GM18498 (cell line): ENCODE measurements around the gene FZD8.
"Not testable (repeated sequence)": the region's sequence is repeated elsewhere in the genome, so short reads cannot be mapped to it uniquely, and the experiment has no call there.

Experiments
- ATAC-seq: cut with Tn5 transposase; IDR thresholded peaks from one replicate; pipeline ENCODE4 v1.9.1; 2021; ENCODE audit warnings: mild to moderate bottlenecking, moderate library complexity; ENCODE audit not compliant: unreplicated experiment

Gene FZD8, protein sequence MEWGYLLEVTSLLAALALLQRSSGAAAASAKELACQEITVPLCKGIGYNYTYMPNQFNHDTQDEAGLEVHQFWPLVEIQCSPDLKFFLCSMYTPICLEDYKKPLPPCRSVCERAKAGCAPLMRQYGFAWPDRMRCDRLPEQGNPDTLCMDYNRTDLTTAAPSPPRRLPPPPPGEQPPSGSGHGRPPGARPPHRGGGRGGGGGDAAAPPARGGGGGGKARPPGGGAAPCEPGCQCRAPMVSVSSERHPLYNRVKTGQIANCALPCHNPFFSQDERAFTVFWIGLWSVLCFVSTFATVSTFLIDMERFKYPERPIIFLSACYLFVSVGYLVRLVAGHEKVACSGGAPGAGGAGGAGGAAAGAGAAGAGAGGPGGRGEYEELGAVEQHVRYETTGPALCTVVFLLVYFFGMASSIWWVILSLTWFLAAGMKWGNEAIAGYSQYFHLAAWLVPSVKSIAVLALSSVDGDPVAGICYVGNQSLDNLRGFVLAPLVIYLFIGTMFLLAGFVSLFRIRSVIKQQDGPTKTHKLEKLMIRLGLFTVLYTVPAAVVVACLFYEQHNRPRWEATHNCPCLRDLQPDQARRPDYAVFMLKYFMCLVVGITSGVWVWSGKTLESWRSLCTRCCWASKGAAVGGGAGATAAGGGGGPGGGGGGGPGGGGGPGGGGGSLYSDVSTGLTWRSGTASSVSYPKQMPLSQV

DNA sequence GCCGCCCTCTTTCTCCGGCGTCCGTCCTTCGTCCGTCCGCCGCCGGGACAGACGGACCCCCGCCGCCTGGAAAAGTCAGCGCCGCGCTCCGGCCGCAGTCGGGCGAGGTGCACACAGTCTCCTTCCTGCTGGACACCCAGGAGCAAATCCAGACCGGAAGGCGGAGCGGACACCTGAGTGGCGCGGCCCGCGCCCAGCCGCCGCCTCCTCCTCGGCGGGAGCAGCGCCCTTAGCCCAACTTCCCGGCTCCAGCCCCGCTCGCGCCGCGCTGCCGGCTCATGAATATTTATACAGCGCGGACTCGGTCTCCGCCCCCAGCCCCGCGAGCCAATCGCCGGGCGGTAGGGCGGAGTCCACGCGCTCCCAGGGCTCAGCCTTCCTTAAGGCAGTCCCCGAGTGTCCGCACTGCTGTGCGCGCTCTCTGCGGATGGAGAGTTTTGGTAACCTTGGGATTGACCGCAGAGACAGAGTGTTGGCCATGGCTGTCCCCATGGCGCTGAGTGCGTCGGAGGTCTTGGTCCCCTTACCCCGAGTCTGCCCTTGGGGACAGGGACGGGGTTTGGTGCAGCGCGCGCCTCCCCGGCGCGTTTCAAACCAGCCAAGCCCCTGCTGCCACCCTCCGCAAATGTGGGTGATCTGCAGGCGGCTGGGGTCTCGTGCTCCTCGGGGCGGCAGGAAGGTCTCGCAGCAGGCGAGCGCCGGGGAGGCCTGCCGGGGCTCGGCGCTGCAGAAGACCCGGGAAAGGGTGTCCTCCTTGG, at the start of gene FZD8:
Gene FZD8 (minus strand): TSS at position 262 of the 758 bp plus-strand sequence. CDS start 867 bp downstream, outside the sequence.
- ATAC-seq = peak; percentile 93

DNA sequence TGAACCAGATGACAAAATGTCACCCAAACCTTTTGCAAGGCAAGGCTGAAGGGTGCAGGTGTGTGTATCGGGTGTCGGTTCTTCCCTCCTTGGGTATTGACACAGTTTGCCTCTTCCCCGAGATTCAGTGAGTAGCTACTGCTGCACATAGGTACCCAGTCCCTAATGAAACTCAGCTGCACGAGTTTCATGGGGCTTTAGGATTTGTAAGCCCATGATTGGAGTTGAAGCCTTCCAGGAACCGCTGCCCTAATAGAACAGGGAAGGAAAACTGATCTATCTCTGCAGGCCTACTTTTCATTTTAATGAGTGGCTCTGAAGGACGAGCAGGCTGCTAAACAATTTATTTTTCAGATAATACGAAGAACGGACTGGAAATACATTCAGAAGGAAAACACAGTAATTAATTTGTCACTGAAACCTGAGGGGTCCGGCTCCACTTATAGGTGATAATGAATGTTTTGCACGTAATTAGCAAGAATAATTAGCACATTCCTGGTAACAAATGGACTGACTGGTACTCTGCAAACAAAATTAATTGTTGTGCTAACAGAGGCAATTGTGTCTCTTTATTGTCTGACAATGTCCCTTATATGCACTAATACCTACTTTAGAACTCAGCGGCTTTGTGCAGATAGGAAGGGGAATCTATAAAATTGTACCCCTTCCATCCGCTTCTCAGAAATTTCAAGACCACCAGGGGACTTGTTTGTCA, 49.6 kb upstream of the FZD8 start:
- ATAC-seq = no peak

DNA sequence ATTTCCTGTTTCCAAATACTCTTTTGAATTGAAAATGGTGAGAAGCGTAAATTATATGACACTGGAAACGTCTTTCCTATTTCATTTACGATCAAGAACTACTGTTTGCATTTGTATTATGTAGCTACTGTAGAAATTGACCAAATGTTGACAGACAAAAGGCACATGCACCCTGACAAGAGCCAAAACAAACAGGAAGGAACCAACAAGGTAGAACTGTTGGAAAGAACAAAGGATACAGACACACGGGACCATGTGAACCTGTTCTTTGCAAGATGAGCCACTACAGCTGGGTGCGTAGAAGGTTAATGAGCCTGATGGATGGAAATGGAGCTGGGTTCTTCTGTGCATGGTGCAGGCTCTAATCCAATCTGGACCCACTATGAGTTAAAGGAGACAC, 48.4 kb upstream of the FZD8 start:
- ATAC-seq = no peak

DNA sequence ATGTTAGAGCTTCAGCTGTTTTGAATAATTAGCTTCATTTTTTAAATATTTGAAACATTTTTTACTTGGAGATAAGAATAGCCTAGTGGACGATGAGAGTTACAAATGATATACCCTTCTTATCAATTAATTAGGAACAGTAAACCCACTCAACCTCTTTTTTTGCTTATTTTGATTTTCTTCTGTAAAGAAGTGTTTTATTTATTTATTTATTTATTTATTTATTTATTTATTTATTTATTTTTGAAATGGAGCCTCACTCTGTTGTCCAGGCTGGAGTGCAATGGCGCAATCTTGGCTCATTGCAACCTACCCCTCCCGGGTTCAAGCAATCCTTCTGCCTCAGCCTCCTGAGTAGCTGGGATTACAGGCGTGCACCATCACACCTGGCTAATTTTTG, 43.8 kb upstream of the FZD8 start:
- ATAC-seq = not testable (repeated sequence)

DNA sequence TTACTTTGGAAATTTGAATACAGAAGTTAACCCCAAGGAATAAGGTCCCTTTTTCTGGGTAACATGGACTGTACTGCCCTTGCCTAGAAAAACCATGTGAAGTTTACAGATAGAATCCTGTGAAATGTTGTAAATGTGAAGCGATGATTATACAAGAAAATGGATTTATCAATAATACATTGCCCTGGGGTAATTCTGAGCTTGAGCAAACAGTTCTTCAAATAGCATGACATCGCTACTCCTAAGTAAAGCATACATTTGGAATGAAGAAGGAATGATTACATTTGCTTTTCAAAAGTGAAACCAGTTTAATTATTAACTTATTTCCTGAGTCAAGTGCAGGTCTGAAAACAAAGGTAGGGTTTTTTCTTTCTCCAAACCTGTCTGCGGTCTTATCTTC, 43.3 kb upstream of the FZD8 start:
- no peak for ATAC-seq

DNA sequence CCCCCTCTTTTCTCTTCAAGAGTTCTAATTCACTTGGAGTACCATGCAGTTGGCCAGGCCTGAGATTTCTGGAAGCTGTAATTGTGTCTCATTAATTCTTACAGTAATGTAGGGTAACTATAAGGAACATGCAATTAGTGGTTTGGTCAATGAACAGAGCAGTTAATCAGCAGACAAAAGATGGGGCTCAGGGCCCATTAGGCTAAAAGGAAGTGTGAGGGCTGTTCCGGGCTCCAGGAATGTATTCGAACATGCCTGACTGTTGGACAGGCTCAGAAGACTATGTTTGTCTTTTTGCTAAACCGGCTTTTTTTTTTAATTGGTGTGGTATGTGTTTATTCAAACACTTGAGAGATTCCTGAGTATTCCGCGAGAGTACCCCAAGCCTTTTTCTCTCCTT, 42.5 kb upstream of the FZD8 start:
- ATAC-seq = no peak

DNA sequence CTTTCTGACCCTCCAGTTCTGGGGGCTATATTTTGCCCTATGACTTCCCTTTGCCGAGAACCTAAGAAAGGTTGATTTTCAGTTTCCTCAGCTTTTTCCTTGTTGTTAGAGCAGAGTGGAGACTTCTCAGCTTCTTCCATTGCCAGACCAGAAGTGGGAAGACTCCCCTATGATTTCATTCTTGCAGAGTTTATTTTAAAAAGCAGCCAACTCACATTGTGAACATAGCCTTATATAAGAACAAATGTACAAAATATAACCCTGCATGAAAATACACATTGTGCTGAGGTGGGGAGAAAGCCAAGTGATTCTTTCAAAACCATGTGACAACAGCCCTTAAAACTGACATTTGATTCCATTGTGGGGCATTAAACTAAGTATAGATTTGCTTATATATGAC, 33.8 kb upstream of the FZD8 start:
- ATAC-seq = no peak

DNA sequence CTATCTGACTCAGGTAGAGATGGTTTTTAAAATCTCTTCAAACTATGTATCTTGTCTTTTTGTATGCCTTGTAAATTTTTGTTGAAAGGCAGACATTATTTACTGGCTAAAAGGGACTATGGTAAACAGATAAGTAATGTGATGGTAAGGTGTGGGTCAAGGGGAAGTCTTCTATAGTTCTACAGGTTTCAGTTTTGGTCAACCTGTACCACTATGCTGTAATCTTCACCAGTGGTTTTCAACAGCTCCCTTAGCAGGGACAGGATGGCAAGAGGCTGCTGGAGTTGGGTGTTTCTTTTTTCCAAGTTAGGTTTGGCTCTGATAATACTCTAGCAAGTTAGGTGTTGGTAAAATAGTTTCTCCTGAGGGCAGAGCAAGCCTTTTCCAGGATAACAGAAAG, 32.7 kb upstream of the FZD8 start:
- ATAC-seq = no peak

DNA sequence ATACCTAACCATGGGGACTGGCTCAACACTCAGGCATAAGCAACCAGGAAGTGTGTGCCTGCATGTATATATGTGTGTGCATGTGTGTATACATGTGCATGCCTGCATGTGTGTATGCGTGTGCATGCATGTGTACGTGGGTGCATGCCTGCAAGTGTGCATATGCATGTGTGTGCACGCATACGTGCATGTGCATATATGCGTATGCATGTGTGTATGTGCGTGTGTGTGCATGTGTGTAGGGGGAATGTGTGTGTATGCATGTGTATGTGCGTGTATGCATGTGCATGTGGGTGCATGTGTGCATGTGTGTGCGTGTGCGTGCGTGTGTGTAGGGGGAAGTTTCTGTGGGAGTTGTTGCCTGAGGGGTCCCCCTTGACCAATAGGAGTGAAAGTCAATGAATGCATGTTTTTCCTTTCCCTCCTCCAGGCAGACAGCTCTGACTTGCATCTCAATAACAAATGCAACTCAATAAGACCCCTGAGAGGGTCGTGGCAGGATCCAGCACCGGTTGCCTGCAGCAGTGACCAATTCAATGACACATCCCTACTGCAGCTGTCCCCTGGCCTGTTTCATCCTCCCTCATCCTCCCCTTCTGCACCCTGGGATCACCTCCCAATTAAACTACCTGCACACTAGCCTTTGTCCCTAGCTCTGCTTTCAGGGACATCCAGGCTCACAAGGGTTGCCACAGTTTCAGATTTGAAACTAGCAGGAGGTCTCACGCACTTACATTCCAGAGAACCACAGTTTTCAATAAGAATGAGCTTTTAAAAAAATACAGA, 27.0 kb upstream of the FZD8 start:
- no peak for ATAC-seq

DNA sequence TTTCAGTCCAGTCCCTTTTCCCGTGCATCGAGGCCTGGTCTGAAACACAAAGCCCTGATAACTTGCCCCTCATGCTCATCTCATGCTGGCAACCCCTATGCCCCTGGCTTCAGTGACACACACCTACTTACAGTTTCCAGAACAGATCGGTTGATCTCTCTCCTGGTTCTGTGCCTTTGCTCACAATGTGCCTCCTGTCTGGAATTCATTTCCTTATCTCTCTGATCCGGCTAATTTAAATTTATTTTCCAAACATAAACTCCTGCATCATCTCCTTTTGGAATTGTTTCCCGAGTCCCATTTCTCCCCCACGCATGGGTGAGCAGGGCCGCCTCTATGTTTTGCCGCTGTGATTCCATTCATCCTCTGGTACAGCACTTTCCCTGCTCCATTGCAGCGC, 25.9 kb upstream of the FZD8 start:
- no peak for ATAC-seq

DNA sequence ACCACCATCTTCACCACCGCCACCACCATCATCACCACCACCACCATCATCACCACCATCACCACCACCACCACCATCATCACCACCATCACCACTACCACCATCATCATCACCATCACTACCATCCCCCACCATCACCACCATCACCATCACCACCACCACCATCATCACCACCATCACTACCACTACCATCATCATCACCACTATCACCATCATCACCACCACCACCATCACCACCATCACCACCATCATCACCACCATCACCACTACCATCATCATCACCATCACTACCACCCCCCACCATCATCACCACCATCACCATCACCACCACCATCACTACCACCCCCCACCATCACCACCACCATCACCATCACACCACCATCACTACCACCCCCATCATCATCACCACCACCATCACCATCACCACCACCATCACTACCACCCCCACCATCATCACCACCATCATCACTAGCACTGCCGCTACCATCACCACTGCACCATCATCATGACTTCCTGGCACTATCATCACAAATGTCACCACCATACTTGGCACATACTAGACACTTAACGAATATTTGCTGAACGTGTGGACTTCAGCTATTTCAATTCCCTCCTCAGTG, 25.3 kb upstream of the FZD8 start:
- ATAC-seq = no peak

DNA sequence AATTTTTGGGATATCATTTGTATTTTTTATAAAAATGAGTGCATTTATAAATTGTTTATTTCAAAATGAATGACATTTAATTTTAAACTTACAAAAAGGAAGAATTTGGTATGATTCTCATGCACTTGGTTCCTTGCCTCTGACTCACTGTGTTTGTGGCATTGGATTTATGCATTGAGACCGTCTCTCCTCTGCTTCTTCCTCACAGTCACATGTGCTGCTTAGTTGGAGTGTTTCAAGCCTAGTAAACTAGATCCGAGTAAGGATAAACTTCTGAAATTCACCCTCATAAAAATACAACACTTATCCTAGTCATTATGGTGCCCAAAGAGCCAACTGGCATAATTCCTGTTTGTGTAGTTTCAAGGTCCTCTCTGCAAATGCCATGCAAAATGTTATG, 19.1 kb upstream of the FZD8 start:
- ATAC-seq = no peak

DNA sequence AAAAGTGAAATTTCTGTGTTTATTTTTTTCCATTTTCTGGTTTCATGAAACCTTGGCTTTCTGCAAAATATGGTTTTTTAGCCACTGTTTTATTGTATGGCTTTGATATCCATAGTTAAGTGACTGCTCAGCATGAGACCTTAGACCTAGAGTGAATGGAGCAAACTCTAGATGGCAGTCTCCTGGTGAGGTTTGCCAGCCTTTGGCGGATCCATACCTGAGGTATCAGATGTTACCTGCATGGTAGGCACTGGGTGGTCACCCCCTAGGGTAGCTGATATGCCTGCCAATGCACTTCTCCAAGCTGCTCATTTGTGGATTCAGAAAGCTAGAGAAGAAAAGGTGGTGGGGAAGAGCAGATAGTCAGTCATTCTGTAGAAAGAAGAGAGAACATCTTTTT, 17.4 kb upstream of the FZD8 start:
- ATAC-seq = no peak

DNA sequence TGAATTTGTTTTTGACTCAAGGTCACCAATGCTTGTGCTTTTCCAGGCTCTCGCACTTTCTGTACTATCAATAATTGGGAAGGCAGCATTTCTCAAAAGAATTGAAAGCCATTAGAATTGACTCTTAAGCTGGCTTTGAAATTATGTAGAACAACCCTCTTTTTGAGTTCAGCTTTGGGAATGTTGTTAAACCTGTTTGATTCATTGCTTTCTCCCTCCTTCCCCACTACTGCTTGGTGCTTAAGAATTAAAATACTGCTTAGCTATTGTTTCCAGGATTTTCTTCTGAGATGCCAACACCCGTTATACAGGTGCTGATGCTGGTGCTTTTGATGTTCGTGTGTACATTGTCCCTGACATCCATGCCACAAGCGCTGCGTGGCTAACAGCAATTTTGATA, 15.5 kb upstream of the FZD8 start:
- no peak for ATAC-seq

DNA sequence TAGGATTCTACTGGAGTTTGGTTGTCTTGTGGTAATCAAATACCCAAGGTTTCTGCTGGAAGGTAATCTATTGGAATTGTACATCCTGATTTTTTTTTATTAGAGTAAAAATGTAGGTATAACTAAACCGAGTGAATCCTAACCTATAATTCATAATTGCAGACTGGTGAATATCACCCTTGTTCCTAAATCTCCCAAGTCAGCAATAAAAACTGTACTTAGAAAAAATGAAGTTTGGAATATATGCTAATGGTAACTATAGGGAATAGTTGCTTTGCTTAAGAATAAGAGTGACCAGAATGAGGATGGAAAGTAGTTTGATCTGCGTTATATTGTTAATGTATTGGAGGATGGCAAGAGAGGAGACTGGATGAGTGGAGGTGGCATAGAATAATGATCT, 10.7 kb upstream of the FZD8 start:
- no peak for ATAC-seq

DNA sequence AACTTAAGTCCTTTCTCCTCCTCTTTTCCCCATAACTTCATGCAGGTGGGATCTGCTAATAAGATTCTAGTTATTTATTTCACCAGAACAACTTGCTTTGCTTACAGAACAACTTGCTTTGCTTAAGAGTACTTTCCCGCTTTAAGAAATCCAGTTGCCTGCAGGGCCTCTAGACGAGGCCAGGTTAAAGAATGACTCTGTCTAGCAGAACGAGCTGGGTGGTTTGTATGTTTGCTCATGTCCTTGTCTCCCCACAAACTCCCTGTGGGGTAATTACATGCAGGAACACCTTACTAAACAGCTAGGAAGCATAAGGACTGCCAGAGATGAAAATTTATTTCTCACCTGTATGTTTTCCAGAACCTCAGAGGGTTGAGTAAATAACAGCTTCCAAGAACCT, 8.8 kb upstream of the FZD8 start:
- no peak for ATAC-seq

DNA sequence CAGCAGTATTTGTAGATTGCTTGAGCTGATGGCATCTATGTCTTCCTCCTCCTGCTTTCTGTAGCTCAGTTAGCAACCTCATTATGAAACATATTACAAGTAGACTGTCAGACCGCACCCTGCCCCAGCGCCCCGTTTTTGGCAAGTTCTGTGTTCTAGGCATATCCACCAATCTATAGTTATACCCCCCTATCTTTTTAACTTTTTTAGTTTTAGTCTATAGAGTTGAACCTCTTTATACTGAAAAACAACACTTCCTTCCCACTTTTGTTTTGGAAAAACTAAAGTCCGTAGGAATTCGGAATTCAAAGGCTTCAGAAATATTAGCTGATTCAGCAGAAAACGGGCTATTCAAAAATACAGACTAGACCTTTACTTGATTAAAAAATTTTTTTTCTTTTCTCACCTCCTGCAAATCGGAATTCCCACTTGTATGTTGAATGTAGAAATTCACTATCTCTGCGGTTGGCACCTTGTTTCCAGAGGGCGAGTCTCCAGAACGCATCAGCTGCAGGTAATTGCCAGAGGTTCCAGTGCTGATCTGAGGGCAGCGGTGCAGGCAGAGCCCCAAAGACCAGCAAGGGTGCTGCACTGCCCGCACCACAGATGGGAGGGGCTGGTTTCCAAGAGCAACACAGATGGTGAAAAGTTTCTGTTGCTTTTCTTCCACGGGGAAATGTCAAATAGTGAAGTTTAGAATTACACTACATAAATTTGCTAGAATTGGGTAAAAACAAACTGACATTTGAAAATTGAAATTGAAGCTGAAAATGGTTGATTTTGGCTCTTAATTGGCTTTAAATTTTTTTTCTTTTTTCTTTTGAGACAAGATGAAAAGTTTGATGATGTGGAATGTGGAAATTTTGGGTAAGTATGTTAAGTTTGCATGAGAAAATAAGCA, 2.2 kb upstream of the FZD8 start:
- no peak for ATAC-seq

DNA sequence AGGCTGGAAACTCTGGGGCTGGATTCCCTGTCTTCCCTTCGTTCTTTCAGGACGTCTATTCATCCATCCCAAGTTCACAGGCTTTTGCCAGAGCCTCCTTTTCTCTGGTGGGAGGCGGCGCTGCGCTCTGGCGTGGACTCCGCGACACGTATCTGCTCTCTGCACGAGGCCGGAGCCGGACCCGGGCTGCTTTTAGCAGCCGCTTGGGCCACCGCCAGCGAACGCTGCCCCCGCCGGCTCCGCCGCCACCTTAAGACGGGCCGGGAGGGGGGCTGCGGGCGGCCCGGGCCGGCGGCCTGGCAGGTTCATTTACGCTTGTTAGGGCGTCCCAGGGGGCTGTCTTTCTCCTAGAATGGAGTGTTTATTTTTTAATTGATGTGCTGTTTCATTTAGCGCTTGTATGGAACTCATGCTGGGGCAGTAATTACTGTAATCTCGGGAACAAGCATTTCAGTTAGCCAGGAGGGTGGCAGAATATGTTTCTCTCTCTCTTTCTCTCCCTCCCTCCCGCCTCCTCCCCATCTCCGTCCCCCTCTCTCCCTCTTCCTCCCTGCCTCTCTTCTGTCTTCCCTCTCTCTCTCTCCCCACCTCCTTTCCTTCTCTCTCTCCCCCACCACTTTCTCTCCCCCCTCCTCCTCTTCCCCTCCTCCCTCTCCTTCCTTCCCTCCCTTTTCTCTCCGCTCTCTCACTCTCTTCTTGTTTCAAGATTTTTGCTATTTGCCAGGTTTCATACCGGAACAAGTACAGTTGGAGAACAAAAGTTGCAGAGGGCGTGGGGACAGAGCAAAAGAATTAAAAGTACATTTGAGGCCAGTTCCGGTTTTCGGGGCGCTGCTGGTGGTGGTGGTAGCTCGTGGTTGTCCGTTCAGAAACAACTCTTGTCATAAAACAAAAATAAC, 1.3 kb upstream of the FZD8 start:
- no peak for ATAC-seq
